ENCODE measurements around the gene CCNJL.
"Not testable (repeated sequence)": the region's sequence is repeated elsewhere in the genome, so short reads cannot be mapped to it uniquely, and the experiment has no call there.

CCNJL gene

GRCh38 chr5:160312134-160312959 lies at the start of gene CCNJL:
CCNJL (minus strand) TSS chr5:160312564; CDS start chr5:160311923, 641 bp downstream.
- no peak for DNase-seq

- no peak for DNase-seq
These were observed 49.4 kb upstream of the CCNJL start for GRCh38 chr5:160361624-160362228.

- DNase-seq: no peak
These were observed 47.9 kb upstream of the CCNJL start for GRCh38 chr5:160360310-160360709.

GRCh38 chr5:160359816-160360215 lies 47.5 kb upstream of the CCNJL start:
- DNase-seq: no peak

- DNase-seq: no peak
These were observed 46.9 kb upstream of the CCNJL start for GRCh38 chr5:160359242-160359641.

GRCh38 chr5:160357861-160358411 lies 45.6 kb upstream of the CCNJL start:
- DNase-seq: no peak

GRCh38 chr5:160357394-160357793 lies 45.0 kb upstream of the CCNJL start:
- DNase-seq: no peak

- DNase-seq: no peak
These were observed 44.4 kb upstream of the CCNJL start for GRCh38 chr5:160356550-160357347.

- no peak for DNase-seq
These were observed 42.3 kb upstream of the CCNJL start for GRCh38 chr5:160354666-160355065.

- DNase-seq: no peak
These were observed 41.0 kb upstream of the CCNJL start for GRCh38 chr5:160353379-160353778.

- no peak for DNase-seq
These were observed 39.9 kb upstream of the CCNJL start for GRCh38 chr5:160352308-160352707.

GRCh38 chr5:160349935-160350303 lies 37.6 kb upstream of the CCNJL start:
- no peak for DNase-seq

GRCh38 chr5:160349249-160349934 lies 37.0 kb upstream of the CCNJL start:
- DNase-seq: no peak

GRCh38 chr5:160348080-160348479 lies 35.7 kb upstream of the CCNJL start:
- DNase-seq: no peak

GRCh38 chr5:160347448-160347847 lies 35.1 kb upstream of the CCNJL start:
- DNase-seq: no peak

- DNase-seq: no peak
These were observed 30.1 kb upstream of the CCNJL start for GRCh38 chr5:160342413-160342941.

GRCh38 chr5:160341309-160341870 lies 29.0 kb upstream of the CCNJL start:
- DNase-seq: no peak

GRCh38 chr5:160340513-160340912 lies 28.1 kb upstream of the CCNJL start:
- DNase-seq: not testable (repeated sequence)

GRCh38 chr5:160339406-160340130 lies 27.2 kb upstream of the CCNJL start:
- no peak for DNase-seq

GRCh38 chr5:160334716-160335115 lies 22.4 kb upstream of the CCNJL start:
- DNase-seq: not testable (repeated sequence)

GRCh38 chr5:160333721-160334120 lies 21.4 kb upstream of the CCNJL start:
- no peak for DNase-seq

Measured in stimulated activated CD4-positive, alpha-beta T cell treated with anti-CD3 and anti-CD28 coated beads, Interleukin-4, amount 100 ng/mL, for 4 hours (primary cell).